Measurements from ENCODE around the gene RXFP2. TPM values are rescaled to one million over a fixed set of nuclear protein-coding genes. Genes with fewer than 3 reads are reported as not detected.
A peak's percentile ranks its signal among the peaks of the same experiment; 100 is the strongest.

The RXFP2 gene, protein sequence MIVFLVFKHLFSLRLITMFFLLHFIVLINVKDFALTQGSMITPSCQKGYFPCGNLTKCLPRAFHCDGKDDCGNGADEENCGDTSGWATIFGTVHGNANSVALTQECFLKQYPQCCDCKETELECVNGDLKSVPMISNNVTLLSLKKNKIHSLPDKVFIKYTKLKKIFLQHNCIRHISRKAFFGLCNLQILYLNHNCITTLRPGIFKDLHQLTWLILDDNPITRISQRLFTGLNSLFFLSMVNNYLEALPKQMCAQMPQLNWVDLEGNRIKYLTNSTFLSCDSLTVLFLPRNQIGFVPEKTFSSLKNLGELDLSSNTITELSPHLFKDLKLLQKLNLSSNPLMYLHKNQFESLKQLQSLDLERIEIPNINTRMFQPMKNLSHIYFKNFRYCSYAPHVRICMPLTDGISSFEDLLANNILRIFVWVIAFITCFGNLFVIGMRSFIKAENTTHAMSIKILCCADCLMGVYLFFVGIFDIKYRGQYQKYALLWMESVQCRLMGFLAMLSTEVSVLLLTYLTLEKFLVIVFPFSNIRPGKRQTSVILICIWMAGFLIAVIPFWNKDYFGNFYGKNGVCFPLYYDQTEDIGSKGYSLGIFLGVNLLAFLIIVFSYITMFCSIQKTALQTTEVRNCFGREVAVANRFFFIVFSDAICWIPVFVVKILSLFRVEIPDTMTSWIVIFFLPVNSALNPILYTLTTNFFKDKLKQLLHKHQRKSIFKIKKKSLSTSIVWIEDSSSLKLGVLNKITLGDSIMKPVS
- 0.82 TPM for total RNA-seq

GRCh38 chr13:31739226-31739625 is at the start of gene RXFP2:
Gene RXFP2 (plus strand): TSS chr13:31739526. CDS start chr13:31739613, 87 bp downstream.
- FAIRE-seq (no peak), DNase-seq (ENCODE audit: low spot score in 2 of 2) (no peak)

- no peak for FAIRE-seq
Measured at GRCh38 chr13:31697290-31697689, 42.0 kb upstream of the RXFP2 start.

GRCh38 chr13:31699650-31700049 is 39.7 kb upstream of the RXFP2 start:
- FAIRE-seq = no peak
- DNase-seq (ENCODE audit: low spot score in 2 of 2) = no peak

More at GRCh38 chr13:31697290-31697689, 42.0 kb upstream of the RXFP2 start:
- DNase-seq (ENCODE audit: low spot score in 2 of 2) = no peak

DNA sequence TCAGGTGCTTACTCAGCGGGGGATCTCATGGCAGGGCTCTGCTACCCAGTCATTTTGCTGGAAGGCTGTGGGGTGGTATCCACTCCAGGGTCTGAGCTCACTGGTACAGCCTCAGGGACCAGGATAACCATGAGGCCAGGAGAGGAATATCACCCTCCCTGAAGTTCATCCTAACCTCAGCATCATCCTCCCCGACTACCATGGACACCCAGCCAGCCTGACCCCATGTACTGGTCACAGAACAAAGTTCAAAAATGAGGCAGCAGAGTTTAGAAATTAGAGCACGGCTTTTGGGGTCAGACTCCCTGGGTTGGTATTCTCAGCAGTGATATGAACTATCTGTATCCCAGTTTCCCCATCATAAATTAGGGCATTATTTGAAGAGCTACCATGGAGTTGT is 35.5 kb upstream of the RXFP2 start:
- DNase-seq (ENCODE audit: low spot score in 2 of 2) (no peak), FAIRE-seq (no peak)

GRCh38 chr13:31706105-31706504 is 33.2 kb upstream of the RXFP2 start:
- FAIRE-seq (no peak), DNase-seq (ENCODE audit: low spot score in 2 of 2) (no peak)

DNA sequence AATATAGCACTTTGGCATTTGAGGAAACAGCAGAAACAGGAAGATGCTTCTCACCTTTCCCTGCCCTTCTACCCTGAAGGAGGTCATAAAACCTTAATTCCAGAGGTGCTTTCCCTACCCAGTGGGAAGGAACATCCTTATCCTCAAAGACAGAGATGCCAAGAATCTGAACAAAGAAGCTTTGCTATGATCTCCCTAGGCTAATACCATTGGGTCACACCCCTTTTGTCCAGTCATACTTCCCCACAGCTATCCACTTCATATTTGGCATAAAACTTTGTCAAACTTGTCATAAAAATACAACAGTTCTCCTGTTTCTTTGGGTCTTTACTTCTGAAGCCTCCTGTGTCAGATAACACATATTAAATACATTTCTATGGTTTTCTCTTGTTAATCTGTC is 21.7 kb upstream of the RXFP2 start:
- DNase-seq (ENCODE audit: low spot score in 2 of 2) (no peak), FAIRE-seq (no peak)

DNA sequence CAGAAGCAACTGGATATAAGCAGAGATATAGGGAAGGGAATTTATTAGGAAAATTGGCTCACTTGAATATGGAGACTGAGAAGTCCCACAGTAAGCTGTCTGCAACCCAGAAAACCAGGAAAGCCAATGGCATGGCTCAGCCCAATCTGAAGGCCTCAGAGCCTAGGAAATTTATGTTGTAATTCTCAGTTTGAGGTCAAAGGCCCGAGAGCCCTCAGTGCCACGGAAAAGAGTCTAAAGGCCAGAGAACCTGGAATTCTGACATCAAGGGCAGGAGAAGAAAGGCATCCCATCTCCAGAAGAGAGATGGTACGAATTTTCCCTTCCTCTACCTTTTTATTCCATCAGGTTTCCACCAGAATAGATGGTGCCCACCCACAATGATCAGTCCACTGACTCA is 20.1 kb upstream of the RXFP2 start:
- no peak for FAIRE-seq
- DNase-seq (ENCODE audit: low spot score in 2 of 2) = no peak

- no peak for DNase-seq (ENCODE audit: low spot score in 2 of 2)
- no peak for FAIRE-seq
Measured at GRCh38 chr13:31722673-31723072, 16.7 kb upstream of the RXFP2 start.

- no peak for FAIRE-seq
- no peak for DNase-seq (ENCODE audit: low spot score in 2 of 2)
Measured at GRCh38 chr13:31725841-31726240, 13.5 kb upstream of the RXFP2 start.

DNA sequence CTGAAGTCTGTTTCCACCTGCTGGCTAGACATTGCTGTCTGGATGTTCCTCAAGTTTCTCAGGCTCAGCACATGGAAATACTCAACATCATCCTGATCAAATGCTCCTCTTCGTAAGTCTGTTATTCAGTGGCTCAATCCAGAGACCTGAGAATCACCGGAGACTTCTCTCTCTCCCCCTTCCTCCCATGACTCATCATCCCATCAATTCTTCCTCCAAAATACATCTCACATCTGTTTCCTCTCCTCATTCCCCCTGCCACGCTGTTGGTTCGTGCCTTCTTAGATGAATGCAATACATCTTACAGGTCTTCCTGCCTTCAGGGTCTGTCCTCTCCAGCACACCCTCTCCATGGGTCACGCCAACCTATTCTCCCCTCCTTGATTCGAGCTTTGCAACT is 7.4 kb upstream of the RXFP2 start:
- DNase-seq (ENCODE audit: low spot score in 2 of 2) (no peak), FAIRE-seq (no peak)

- FAIRE-seq = no peak
Measured at GRCh38 chr13:31733066-31733465, 6.3 kb upstream of the RXFP2 start.

DNA sequence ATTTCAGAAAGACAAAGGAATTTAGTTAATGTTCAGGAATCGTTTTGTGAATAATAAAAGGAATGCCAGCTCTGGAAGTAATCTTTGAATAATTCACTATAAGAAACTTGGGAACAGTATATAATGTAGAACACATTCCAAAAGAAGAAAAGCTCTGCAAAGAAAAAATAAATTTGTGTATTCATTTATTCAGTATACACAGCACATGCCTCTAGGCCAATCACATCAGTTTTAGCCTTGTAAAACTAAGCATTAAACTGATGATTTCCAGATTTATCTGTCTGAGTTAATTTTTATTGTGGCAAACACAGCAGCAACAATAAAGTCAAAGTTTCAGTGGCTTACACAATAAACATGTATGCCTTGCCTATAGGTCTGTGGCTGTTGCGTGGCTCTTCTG is 5.7 kb upstream of the RXFP2 start:
- no peak for FAIRE-seq
- no peak for DNase-seq (ENCODE audit: low spot score in 2 of 2)

More at GRCh38 chr13:31733066-31733465, 6.3 kb upstream of the RXFP2 start:
- no peak for DNase-seq (ENCODE audit: low spot score in 2 of 2)

- FAIRE-seq (peak; percentile 59), DNase-seq (ENCODE audit: low spot score in 2 of 2) (peak; percentile 13 to 40)
Measured at GRCh38 chr13:31742097-31742734, 2.9 kb downstream of the RXFP2 start.

DNA sequence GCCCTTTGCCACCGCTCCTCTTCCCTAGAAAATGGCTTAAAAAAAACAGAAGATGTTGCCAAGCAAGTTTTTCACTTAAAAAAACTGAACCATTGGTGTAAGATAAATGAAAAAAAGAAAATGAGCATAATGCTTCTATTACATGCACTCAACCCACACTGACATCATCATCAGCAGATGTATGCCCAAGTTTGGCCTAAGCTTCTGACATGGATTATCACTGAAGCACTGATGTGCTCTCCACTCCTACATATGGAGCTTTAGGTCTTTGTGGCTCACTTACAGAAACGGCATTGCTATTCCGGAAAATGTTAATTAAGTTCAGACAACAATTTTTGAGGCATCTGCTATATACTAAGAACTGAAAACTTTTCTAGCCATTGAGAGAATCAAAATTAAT is 8.0 kb downstream of the RXFP2 start:
- FAIRE-seq (no peak), DNase-seq (ENCODE audit: low spot score in 2 of 2) (no peak)

GRCh38 chr13:31747966-31748365 is 8.6 kb downstream of the RXFP2 start:
- no peak for DNase-seq (ENCODE audit: low spot score in 2 of 2)
- no peak for FAIRE-seq

GRCh38 chr13:31749929-31750328 is 10.6 kb downstream of the RXFP2 start:
- DNase-seq (ENCODE audit: low spot score in 2 of 2) (no peak), FAIRE-seq (no peak)

- FAIRE-seq = no peak
Measured at GRCh38 chr13:31755211-31755610, 15.9 kb downstream of the RXFP2 start.

DNA sequence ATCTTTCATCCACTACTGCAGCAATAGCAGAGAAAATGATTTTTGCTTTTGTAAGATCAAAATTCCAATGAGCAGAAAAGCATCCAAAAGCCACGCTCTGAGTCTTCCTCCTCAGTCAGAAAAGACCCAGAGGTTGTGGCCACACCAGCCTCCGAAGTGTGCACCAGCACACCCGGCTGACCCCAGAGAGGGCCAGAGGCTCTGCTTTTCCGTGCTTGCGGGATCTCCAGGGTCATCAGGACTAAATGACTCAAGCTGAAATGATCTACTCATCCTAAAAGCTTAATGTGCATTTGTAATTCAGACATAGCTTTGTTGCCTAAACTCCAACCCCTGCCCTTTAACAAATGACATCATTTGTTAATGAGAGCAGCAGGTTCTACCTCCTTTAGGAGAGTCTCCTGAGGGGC is 16.5 kb downstream of the RXFP2 start:
- FAIRE-seq (no peak), DNase-seq (ENCODE audit: low spot score in 2 of 2) (no peak)

More at GRCh38 chr13:31755211-31755610, 15.9 kb downstream of the RXFP2 start:
- DNase-seq (ENCODE audit: low spot score in 2 of 2) = no peak

DNA sequence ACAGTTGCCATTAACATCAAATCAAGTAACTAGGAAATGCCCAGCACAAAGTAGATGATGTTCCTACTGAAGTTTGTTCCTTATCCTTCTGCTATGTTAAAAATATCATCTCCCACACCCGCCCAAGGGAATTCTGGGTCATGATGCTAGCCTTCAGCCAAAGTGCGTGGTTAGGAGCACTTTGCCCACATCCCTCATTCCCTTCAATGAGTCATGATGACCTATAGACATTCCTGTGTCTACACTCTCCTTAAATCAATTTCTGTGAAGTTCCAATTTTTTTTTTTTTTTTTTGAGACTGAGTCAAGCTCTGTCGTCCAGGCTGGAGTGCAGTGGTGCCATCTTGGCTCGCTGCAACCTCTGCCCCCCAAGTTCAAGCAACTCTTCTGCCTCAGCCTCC is 17.0 kb downstream of the RXFP2 start:
- FAIRE-seq (no peak), DNase-seq (ENCODE audit: low spot score in 2 of 2) (no peak)

GRCh38 chr13:31761951-31762350 is 22.6 kb downstream of the RXFP2 start:
- FAIRE-seq = no peak
- DNase-seq (ENCODE audit: low spot score in 2 of 2) = no peak

GRCh38 chr13:31764556-31764955 is 25.2 kb downstream of the RXFP2 start:
- FAIRE-seq = no peak
- DNase-seq (ENCODE audit: low spot score in 2 of 2) = no peak

Data from frontal cortex (tissue), 4 donors.